Measurements from ENCODE around the gene VCL. TPM values are rescaled to one million over a fixed set of nuclear protein-coding genes. Genes with fewer than 3 reads are reported as not detected.
"Not testable (repeated sequence)": the region's sequence is repeated elsewhere in the genome, so short reads cannot be mapped to it uniquely, and the experiment has no call there.

VCL gene
- total RNA-seq, 1 experiment from 2014 or later = 62.7 TPM

- no peak for DNase-seq (ENCODE audit: low read depth)
Observed at GRCh38 chr10:74006269-74006668, 8.4 kb downstream of the VCL start.

GRCh38 chr10:74008212-74008731 lies 10.4 kb downstream of the VCL start:
- peak; percentile 82 for DNase-seq (ENCODE audit: low read depth)

GRCh38 chr10:74011017-74011416 lies 13.1 kb downstream of the VCL start:
- DNase-seq (ENCODE audit: low read depth) = no peak

- DNase-seq (ENCODE audit: low read depth) = peak; percentile 90
Observed at GRCh38 chr10:74011770-74012169, 13.9 kb downstream of the VCL start.

- no peak for DNase-seq (ENCODE audit: low read depth)
Observed at GRCh38 chr10:74012480-74012879, 14.6 kb downstream of the VCL start.

GRCh38 chr10:74013004-74013403 lies 15.1 kb downstream of the VCL start:
- DNase-seq (ENCODE audit: low read depth) = no peak

GRCh38 chr10:74014574-74014973 lies 16.7 kb downstream of the VCL start:
- DNase-seq (ENCODE audit: low read depth) = not testable (repeated sequence)

- DNase-seq (ENCODE audit: low read depth) = no peak
Observed at GRCh38 chr10:74018241-74018640, 20.3 kb downstream of the VCL start.

- peak; percentile 47 for DNase-seq (ENCODE audit: low read depth)
Observed at GRCh38 chr10:74021248-74022055, 23.5 kb downstream of the VCL start.

- no peak for DNase-seq (ENCODE audit: low read depth)
Observed at GRCh38 chr10:74022926-74023629, 25.2 kb downstream of the VCL start.

- no peak for DNase-seq (ENCODE audit: low read depth)
Observed at GRCh38 chr10:74024600-74024999, 26.7 kb downstream of the VCL start.

GRCh38 chr10:74025380-74025978 lies 27.6 kb downstream of the VCL start:
- DNase-seq (ENCODE audit: low read depth) = no peak

- no peak for DNase-seq (ENCODE audit: low read depth)
Observed at GRCh38 chr10:74026428-74027015, 28.6 kb downstream of the VCL start.

GRCh38 chr10:74027702-74028101 lies 29.8 kb downstream of the VCL start:
- DNase-seq (ENCODE audit: low read depth) = no peak

- no peak for DNase-seq (ENCODE audit: low read depth)
Observed at GRCh38 chr10:74029943-74030342, 32.0 kb downstream of the VCL start.

- DNase-seq (ENCODE audit: low read depth) = not testable (repeated sequence)
Observed at GRCh38 chr10:74032208-74032607, 34.3 kb downstream of the VCL start.

- DNase-seq (ENCODE audit: low read depth) = no peak
Observed at GRCh38 chr10:74032900-74033655, 35.2 kb downstream of the VCL start.

GRCh38 chr10:74033702-74034101 lies 35.8 kb downstream of the VCL start:
- no peak for DNase-seq (ENCODE audit: low read depth)

- no peak for DNase-seq (ENCODE audit: low read depth)
Observed at GRCh38 chr10:74034301-74034700, 36.4 kb downstream of the VCL start.

GRCh38 chr10:74035303-74035702 lies 37.4 kb downstream of the VCL start:
- DNase-seq (ENCODE audit: low read depth) = peak; percentile 48

- no peak for DNase-seq (ENCODE audit: low read depth)
Observed at GRCh38 chr10:74036474-74036873, 38.6 kb downstream of the VCL start.

All from RPMI7951 (cell line).